ENCODE results near the gene PCIF1.
A peak's percentile ranks its signal among the peaks of the same experiment; 100 is the strongest.

The PCIF1 gene

DNA sequence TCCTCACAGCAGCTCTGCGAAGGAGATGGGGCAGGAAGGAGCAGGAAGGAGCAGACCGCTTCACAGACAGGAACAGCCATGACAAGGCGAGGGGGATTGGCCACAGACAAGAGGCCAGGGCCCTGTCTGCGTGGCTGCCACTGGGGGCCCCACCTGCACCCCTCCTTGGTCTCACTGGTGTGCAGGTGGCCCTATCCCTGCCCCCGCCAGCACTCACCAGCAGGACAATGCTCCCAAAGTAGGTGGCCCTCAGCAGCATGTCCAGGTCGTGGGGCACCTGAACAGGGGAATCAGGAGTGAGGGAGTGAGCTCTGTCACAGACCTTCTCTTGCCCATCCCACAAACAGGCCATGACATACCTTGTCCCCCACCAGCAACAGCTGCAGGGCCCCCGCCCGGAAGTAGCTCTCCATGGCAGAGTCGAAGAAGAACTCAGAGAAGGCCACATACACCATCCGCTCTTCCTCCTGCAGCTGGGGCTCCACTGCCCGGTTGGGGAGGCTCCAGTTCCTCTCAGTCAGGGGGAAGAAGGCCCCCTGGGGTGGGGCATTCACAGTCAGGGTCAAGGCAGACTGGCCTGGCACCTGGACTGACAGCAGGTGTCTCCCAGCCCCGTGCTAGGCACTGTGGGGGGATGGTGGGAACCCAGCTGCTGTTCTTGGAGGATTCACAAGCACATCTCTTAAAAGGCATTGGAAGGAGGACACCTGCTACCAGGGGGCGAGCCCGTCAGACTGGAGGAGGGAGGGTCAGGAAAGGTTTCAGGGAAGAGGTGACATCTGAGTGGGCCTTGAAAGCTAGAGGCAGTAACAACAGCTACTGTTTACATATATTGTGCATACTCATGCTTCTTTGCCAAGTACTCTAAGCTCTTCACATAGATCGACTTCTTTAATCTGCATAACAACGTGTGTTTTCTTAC lies 29.6 kb upstream of the PCIF1 start:
- DNase-seq = no peak

DNA sequence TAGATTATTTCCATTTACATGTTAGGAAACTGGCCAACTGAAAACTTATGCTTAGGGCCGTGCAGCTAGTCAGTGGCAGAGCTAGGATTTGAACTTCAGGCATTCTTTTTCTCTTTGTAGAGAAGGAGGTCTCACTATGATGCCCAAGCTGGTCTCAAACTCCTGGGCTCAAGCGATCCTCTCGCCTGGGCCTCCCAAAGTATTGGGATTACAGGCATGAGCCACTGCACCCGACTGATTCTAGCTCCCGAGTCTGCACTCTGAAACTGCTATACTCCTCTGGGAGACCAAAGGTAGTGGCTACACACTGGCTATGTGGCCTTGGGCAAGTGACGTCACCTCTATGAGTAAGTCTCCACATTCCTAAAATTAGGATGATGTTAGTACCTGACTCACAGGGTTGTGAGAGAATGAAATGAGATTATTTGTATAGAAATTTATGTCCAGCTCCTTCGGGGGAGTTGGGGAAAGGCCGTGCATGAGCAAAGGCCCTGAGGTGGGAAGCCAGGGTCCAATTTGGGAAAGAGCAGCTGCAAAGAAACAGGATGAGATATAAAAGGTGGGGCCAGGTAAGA lies 28.9 kb upstream of the PCIF1 start:
- DNase-seq = no peak

DNA sequence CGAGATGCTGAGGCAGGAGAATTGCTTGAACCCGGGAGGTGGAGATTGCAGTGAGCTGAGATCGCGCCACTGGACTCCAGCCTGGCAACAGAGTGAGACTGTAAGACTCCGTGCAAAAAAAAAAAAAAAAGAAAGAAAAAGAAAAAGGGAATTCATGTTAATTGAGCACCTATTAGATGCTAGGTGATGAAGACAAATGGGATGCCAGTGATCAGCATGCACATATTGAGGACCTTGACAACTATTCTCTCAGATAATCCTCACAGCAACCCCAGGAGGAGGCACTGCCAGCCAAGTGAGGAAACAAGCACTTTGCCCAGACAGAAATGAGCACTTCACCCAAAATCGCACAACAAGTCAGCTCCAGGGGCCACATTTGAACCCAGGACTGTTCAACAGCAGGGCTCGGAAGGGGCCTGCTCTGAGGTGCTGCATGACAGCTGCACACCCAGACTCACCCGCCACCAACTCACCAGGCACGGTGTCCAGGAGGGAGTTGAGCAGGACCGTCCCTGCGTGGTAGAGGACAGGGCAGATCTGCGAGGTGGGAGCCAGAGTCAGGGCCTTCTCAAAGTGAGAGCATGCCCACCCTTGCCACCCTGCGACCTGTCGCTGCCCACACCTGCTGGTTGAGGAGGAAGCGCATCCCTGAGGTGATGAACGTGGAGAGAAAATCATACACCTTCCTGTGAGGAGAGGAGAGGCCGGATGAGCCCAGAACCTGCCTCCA lies 27.1 kb upstream of the PCIF1 start:
- DNase-seq = no peak

DNA sequence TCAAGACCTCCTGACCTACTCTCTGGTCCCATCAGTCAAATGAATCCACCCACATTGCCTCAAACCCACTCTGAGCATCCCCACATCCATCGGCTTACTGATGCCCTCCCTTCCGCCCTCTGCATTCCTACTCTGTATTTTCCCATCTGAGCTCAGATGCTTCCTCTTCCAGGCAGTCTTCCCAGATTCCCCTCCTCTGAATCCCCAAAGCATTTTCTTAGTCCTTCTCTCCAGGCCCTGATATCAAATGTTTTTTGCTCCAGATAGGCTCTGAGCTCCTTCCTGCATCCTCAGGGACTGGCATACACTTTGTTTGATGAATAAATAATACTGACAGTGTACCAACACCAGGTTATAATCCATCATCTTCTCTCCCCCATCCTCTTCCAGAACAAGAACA lies 26.4 kb upstream of the PCIF1 start:
- DNase-seq = no peak

DNA sequence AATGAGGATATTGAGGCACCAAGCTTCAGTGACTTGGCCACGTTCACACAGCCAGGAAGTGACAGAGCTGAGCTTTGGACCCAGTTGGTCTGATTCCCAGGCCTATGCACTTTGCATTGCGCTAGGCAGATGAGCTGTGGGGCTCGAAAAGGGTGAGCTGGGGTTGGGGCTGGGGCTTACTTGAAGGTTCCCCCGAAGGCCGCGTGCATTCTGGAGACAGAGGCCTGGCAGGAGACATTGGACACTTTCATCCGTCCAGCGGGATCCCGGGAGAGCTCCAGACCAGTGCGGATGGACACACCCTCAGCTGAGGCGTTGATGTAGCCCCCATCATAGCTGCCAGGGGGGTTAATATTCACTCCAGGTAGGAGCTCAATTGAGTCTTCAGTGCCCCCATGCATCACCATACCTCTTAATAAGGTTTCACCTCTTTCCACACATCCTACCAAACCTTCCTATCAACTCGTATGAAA lies 25.1 kb upstream of the PCIF1 start:
- DNase-seq = no peak

DNA sequence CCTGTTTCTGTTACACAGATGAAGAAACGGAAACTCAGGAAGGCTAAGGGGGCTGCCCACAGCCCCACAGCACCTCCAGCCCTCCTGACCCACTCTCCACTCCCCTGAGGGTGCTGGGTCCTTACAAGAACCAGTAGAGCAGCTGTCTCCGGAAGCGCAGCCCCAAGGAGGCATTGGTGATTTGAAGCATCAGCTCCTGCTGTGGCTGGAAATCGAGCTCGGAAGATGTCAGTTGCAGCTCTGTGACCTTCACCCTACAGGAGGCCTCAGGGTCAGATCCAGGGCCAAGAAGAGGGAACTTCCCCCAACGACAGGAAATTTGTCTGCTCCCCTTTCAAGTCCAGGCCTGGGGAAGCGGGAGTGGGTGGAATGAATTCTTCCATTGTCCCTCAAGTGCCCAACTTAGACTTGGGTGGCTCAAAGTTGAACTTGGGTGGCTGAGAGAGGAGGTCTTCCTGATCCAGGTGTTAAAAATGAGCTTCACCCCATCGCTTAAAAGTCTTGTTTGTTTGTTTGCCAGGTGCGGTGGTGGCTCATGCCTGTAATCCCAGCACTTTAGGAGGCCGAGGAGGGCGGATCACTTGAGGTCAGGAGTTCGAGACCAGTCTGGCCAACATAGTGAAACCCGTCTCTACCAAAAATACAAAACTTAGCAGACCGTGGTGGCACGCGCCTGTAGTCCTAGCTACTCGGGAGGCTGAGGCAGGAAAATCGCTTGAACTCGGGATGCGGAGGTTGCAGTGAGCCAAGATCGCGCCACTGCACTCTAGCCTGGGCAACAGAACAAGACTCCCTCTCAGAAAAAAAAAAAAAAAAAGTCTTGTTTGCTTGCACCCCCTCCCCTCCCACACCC lies 24.4 kb upstream of the PCIF1 start:
- no peak for DNase-seq

DNA sequence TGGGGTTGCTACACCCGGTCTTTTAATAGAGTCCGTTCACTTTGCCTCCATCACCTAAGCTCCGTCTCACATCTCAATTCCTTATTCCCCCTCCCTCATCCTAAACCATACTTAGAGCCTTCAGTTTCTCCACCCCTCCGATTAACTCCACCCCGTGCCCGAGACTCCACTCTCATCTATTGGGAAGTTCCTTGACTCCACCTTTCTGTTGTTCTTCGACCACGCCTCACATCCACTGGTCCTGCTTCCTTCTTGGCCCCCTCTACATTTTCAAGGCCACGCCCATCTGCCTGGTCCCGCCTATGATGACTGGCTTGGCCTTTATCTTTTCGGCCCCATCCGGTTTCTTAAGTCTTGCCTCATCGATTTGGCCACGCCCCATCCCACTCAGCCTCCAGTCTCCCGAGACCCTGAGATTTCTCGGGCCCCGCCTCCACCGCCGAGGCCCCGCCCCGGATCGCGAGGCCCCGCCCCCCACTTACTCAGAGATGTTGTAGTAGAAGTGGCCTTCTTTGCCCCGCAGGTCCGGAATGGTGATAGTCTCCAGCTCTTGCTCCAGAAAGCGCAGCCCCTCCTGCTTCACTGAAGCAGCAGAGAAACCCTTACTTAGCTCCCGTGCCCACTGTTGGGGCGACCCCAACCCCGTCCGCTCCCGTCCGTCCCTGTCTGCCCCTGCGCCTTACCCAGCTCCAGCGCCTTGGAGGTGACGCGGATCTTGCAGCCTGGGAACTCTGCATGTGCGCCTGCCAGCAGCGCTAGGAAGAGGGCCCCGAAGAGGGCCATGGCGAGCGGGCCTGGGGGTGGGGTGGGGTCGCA lies 23.6 kb upstream of the PCIF1 start:
- peak; percentile 97 for DNase-seq

DNA sequence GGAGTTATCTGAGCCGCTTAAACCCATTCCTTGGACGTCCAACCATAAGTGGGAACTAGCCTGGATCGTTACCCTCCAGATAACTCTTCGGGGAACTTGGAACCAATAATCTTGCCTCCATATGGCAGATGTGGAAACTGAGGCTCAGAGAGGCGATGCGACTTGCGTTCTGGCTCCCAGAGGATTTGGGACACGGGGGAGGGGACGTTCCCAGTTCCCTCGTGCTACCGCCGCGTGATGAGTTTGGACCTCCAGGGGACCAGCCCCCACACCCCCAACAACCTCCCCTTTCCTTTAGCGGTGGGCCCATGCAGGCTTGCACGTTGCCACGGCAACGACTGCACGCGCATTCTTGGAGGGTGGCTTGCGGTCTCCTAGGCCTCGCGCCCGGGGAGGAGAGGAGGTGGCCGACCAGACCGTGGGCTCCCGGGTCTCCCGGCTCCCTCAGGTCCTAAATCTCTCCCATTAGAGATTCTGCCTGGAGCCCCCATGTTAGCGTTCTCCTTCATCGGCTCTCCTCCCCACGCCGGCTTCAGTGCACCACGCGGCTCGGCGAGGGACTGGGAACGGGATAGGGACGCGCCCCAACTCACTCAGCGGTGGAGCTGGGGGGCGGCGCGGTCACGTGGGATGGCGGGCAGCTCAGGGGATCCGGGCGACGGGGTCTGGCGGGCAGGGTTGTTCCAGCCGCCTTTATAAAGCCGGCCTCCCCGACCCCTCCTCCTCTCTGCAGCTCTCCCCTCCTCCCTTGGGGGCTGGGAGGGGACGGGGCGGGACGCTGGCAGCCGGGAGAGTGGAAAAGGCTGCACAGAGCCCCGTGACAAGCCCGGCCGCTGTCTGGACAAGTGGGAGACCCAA lies 22.8 kb upstream of the PCIF1 start, which contains the start of gene PLTP:
TSS of gene PLTP (minus strand) at position 670 of the 858 bp plus-strand sequence. CDS start 703 bp downstream, outside the sequence.
- peak; percentile 24 for DNase-seq

DNA sequence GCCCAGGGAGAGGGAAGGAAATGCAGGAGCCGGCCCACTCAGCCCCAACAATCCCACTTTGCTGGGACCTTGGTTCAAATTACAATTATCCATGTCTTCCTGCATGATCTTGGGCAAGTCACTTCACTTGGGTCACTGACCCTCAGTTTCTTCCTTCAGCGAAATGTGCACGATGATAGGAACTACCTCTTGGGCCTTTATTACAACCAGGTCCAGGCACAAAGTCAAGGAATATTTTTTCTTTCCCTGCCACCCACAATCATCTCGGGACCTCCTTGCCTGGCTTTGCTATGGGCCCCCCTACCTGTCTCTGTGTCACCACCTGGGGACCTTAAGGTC lies 22.2 kb upstream of the PCIF1 start:
- DNase-seq = no peak

DNA sequence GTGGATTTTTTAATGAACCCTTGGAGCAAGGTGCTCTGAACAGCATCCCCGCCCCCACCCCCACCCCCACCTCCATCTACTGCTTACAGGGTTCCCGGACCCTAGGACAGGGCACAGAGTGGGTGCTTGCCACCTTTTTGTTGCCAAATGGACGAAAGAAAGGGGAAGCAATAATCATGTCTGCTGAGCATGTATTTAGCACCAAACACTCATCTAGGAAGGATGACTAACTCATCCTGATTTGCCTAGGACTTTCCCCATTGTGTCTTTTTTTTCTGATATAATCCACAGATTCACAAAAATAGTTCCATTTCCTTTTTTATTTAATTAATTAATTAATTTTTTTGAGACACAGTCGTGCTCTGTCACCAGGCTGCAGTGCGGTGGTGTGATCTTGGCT lies 21.4 kb upstream of the PCIF1 start:
- DNase-seq = no peak

DNA sequence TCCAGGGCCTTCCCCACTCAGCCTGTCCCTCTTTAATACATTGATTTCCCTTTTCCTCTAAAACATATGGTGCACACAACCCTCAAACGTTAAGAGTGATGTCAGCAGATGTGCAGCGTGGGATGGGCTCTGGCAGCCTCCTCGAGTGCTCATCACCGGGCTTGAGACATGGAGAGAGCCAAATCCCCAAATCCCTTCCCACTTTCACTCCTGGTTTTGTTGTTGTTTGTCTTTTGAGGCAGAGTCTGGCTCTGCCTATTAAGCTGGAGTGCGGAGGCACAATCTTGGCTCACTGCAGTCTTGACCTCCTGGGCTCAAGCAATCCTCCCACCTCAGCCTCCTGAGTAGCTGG lies 16.7 kb upstream of the PCIF1 start:
- DNase-seq = no peak

DNA sequence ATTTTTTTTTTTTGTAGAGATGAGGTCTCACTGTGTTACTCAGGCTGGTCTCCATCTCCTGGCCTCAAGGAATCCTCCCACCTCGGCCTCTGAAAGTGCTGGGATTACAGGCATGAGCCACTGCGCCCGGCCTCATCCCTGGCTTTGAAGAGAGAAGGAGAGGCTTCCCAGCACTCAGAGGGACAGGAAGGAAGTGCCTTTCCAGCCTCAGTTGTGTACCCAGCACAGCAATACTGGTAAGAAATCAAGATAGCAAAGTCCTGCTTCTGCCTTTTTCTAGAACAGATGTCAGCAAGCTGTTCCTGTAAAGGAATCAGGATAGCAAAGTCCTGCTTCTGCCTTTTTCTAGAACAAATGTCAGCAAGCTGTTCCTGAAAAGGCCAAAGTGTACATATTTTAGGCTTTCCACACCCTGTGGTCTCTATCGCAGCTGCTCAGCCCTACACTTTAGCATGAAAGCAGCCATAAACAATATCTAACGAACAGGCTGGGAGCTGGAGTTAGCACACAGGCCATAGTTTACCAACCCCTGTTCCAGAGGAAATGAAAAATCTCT lies 16.2 kb upstream of the PCIF1 start:
- no peak for DNase-seq

DNA sequence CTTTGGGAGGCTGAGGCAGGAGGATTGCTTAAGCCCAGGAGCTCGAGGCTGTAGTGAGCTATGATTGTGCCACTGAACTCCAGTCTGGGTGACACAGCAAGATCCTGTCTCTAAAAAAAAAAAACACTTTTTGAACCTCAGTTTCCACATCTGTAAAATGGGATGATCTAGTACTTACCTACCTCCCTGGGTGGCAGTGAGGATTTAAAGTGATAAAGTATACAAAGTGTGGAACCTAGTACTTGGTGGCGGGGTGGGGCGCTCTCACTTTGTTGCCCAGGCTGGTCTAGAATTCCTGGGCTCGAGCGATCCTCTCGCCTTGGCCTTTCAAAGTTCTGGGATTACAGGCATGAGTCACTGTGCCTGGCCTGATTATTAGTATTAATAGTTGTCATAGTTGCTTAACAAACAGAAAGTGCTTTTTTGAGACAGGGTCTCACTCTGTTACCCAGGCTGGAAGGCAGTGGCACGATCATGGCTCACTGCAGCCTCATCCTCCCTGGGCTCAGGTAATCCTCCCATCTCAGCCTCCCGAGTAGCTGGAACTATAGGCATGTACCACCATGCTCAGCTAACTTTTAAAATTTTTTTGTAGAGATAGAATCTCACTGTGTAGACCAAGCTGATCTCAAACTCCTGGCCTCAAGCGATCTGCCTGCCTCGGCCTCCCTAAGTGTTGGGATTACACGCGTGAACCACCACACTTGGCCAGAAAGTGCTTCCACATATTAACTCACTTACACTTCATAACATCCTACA lies 15.5 kb upstream of the PCIF1 start:
- no peak for DNase-seq

DNA sequence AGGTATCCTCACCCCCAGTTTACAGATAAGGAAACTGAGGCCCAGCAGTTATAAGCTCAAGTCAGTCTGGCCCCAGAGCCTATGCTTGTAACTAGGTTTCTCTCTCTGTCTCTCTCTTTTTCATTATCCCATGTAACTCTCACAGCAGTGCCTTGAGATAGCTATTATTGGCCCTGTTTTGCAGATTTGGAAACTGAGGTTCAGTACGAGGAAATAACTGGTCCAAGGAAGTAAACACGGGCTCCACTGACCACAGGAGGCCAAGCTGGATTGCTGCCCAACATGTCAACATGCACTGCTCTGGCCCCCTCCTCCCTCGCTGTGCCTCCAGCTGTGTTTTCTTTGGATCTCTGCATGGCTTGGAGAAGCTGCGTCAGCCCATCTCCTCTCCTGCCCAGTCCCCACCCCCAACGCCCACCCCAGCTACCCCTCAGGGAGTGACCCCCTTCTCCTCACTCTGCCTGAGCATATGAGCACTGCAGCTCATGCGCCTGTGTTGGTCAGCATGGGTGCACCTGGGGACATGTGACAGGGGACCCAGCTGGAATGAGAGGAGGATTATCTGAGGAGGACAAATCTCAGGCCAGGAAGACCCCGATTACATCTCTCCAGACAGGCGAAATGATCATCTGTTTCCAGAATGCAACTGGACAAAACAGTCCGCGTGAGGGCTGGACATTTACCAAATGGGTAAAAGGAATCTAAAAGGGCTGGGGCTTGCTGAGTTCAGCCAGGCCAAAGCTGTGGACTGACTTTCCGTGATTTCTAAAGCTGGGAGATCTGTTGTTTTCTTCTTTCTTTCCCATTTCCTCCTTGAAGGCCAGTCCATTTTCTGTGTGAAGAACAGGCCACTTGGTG lies 14.7 kb upstream of the PCIF1 start:
- no peak for DNase-seq

DNA sequence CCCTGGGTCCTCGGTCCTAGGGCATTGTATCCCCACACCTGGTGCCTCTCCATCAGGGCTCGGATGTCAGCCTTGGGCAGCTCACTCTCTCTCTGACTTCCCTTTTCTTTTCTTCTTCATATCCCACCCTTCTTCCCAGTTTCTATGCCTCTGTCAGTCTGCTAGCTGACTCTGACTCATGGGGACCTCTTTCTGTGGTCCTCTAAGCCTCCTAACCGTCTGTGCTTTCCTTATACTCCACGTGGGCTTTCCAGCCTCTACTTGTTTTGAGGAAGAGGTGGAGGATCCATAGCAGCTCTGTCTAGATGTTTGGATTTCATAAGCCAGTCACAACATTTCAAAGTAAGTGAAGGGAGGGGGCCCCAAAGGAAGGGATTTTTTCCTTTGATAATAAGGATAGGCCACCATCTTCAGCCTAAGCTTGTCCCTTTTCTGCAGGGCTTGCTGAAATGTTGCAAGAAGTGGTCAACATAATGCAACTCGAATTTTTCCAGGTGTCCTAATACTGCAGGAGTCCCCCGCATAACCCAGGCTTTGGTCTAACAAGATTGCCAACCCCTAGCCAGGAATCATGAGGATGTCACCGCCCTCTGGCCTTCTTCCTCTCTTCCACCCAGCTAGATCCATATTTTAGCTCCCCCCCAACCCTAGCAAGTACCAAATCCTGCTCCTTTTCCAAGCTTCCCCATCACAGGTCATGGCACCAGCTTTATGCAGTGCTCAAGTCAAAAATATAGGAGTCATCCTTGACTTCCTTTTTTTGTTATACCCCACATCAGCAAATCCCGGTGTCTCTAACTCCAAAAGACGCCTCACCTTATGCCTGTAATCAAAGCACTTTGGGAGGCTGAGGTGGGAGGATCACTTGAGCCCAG lies 13.8 kb upstream of the PCIF1 start:
- DNase-seq = no peak

DNA sequence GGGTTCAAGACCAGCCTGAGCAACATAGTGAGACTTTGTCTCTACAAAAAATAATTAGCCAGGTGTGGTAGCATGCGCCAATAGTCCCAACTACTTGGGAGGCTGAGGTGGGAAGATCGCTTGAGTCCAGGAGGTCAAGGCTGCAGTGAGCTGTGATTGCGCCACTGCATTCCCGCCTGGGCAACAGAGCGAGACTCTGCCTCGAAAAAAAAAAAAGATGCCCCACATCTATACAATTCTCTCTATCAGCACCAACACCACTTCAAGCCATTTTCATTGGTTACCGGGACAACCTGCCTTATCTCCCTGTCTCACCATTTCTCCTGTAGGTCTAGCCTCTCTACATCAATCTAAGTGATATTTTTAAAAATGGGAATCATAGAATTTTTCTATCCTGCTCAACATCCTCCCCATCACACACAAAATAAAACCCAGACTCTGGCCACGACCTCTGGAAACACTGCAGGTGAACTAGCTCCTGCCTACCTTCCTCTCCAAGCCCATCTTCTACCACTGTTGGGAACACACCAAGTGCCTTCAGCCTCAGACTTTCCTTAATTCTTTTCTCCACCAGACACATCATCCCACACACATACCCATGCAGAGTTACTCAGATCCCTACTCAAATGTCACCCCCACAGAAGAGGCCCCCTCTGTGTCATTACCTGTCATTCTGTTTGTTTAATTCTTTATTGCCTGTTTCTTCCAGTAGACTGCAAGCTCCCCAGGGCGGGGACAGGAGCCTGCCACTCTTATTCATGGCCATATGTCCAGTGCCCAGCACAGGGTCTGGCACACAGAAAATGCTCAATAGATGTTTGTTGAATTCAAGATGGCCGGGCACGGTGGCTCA lies 12.9 kb upstream of the PCIF1 start:
- no peak for DNase-seq
